ENCODE results near the gene CD27.

GRCh38 chr12:6469609-6470374 lies 25.0 kb downstream of the CD27 start:
- TF ChIP-seq CTCF (IDR thresholded peaks at IDR 0.05; ENCODE audit: insufficient read depth, low read length, poor library complexity, severe bottlenecking) (no peak), EZH2phosphoT487 (conservative IDR thresholded peaks at IDR 0.05; ENCODE audit: low read length) (no peak)

Measured in SU-DHL-6 (cell line).